ENCODE data around the gene C16orf92.

The C16orf92 gene

GRCh38 chr16:30063278-30063892 lies 40.4 kb downstream of the C16orf92 start:
- FAIRE-seq, result no peak

- FAIRE-seq, result no peak
These were observed 41.1 kb downstream of the C16orf92 start for GRCh38 chr16:30063893-30064728.

- FAIRE-seq, result no peak
These were observed 41.7 kb downstream of the C16orf92 start for GRCh38 chr16:30064729-30065101.

GRCh38 chr16:30065102-30065942 lies 42.3 kb downstream of the C16orf92 start, which contains the start of gene ALDOA:
Gene ALDOA (plus strand): TSS chr16:30065760. CDS start chr16:30066898, 1,138 bp downstream.
- FAIRE-seq, result no peak

GRCh38 chr16:30065943-30066760 lies 43.2 kb downstream of the C16orf92 start:
- FAIRE-seq, result no peak

GRCh38 chr16:30066761-30067583 lies 44.0 kb downstream of the C16orf92 start:
- FAIRE-seq, result no peak

GRCh38 chr16:30067584-30067916 lies 44.6 kb downstream of the C16orf92 start:
- no peak for FAIRE-seq

- FAIRE-seq, result no peak
These were observed 45.3 kb downstream of the C16orf92 start for GRCh38 chr16:30068333-30068732.

- FAIRE-seq, result no peak
These were observed 46.0 kb downstream of the C16orf92 start for GRCh38 chr16:30068750-30069610.

- no peak for FAIRE-seq
These were observed 46.8 kb downstream of the C16orf92 start for GRCh38 chr16:30069611-30070462.

- no peak for FAIRE-seq
These were observed 47.5 kb downstream of the C16orf92 start for GRCh38 chr16:30070490-30070889.
